Measurements from ENCODE around the gene OSBPL10. TPM values are rescaled to one million over a fixed set of nuclear protein-coding genes. Genes with fewer than 3 reads are reported as not detected.
A peak's percentile ranks its signal among the peaks of the same experiment; 100 is the strongest.

Gene OSBPL10
- total and polyA plus RNA-seq, 5 donors from 2014 or later, result 0.14 to 1.8 (median 0.21) TPM; not detected in 2

DNA sequence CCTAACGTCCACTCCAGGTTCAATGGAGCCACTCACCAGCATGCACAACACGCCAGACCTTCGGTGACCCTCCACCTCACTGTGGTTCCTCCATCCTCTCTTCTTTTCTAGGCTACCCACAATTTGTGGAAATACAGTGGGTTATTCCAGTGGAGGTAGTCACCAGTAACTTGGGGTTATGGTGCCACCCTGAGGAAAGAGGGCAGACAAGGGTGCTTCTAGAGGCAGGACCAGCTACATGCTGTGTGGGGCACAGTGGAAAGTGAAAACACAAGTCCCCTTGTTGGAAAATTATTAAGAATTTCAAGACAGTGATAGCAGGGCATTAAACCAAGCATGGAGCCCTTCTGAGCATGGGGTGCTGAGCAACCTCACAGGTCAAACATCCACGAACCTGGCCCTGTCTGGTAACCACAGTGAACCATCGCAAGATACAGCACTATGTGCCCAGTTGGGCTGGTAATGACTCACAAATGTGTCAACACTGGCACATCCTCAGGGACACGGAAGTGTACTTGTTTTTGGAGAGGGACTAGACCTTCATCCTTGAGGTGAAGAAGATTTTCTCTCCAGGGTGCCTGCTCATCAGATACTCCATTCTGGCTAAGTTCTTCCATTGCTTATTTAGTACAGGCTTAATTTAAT, 281.6 kb downstream of the OSBPL10 start:
- no peaks in the 10 kb centered on the region for H3K36me3 Mint-ChIP-seq
- no peaks in the 10 kb centered on the region for H3K4me1 Mint-ChIP-seq
- Histone ChIP-seq H3K4me1 (ENCODE audit: control insufficient read depth, insufficient read depth, low read length, poor library complexity, severe bottlenecking) (no peaks in the 10 kb centered on the region), H3K27me3 (ENCODE audit: control insufficient read depth, insufficient read depth, low read length) (peaks cover 2% of the 10 kb centered on the region), H3K27ac (ENCODE audit: insufficient read depth, low read length, poor library complexity, severe bottlenecking) (no peak overlapping the region), H3K36me3 (ENCODE audit: control insufficient read depth, insufficient read depth, low read length) (no peaks in the 10 kb centered on the region), H3K9me3 (ENCODE audit: control insufficient read depth in 2 of 2, low read length in 2 of 2) (no peaks in the 10 kb centered on the region), H3K4me3 (ENCODE audit: low read depth, low read length) (no peak overlapping the region)
- no peak overlapping the region for H3K4me3 Mint-ChIP-seq
- no peak for ATAC-seq (ENCODE audit: low read depth in 2 of 2)
- DNase-seq, result peak in 1 of 3 donors; percentile 13
- H3K27me3 Mint-ChIP-seq, result peaks cover 15% of the 10 kb centered on the region
- H3K27ac Mint-ChIP-seq, result no peak overlapping the region
- no peaks in the 10 kb centered on the region for H3K9me3 Mint-ChIP-seq

DNA sequence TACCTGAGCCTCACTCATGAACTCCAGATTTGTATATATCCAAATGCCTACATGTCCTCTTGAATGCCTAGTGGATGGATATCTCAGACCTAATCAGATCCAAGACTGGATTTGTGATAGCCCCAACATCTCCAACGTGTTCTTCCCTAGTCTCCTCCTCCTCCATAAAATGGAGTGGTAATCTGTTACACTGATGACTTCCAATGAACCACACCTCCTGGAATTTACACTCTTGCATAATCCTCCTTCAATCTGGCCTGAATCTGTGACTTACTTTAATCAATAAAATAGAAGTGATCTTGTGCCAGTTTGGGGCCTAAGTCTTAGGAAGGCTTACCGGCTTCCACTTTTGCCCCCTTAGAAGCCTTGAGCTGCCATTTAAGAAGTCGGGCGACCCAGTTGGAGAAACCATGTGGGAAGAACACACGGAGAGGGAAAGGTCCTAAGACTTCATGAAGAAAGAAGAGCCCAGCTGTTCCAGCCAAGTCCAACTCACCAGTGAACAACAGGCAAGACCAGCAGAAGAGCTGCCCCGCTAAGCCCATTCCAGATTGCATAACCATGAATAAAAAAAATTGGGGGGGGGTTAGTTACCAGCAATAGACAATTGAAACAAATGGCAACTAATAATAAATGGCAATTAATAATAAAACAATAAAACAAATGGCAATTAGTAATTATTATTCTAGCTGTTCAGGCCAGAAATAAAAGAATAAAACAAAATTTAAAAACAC, 284.1 kb downstream of the OSBPL10 start:
- H3K9me3 Mint-ChIP-seq, result no peaks in the 10 kb centered on the region
- no peaks in the 10 kb centered on the region for H3K36me3 ChIP-seq (ENCODE audit: control insufficient read depth, insufficient read depth, low read length)
- H3K27me3 Mint-ChIP-seq, result peaks cover 9% of the 10 kb centered on the region
- no peak overlapping the region for H3K4me3 ChIP-seq (ENCODE audit: low read depth, low read length)
- H3K27ac ChIP-seq (ENCODE audit: insufficient read depth, low read length, poor library complexity, severe bottlenecking), result no peak overlapping the region
- no peak for DNase-seq
- no peaks in the 10 kb centered on the region for H3K4me1 ChIP-seq (ENCODE audit: control insufficient read depth, insufficient read depth, low read length, poor library complexity, severe bottlenecking)
- no peak for ATAC-seq (ENCODE audit: low read depth in 2 of 2)
- H3K27ac Mint-ChIP-seq, result no peak overlapping the region
- no peaks in the 10 kb centered on the region for H3K9me3 ChIP-seq (ENCODE audit: control insufficient read depth in 2 of 2, low read length in 2 of 2)
- no peak overlapping the region for H3K4me3 Mint-ChIP-seq
- no peaks in the 10 kb centered on the region for H3K27me3 ChIP-seq (ENCODE audit: control insufficient read depth, insufficient read depth, low read length)
- H3K4me1 Mint-ChIP-seq, result no peaks in the 10 kb centered on the region
- no peaks in the 10 kb centered on the region for H3K36me3 Mint-ChIP-seq

DNA sequence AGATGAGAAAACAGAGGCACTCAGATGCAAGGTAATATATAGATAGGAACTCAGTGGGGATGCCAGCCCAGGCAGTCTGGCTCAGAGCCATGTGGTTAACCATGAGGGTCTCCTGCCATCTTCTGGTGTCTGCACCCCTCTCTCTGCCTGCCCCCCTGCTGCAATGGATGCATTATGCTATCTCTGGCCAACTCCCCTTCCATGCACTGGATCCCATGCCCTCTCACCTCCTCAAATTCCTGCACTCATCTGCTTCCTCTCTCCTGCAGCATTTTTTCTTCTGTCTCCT, 285.1 kb downstream of the OSBPL10 start:
- DNase-seq (no peak), ATAC-seq (ENCODE audit: low read depth in 2 of 2) (no peak)
- Histone ChIP-seq H3K27me3 (ENCODE audit: control insufficient read depth, insufficient read depth, low read length) (no peaks in the 10 kb centered on the region), H3K4me3 (ENCODE audit: low read depth, low read length) (no peak overlapping the region), H3K4me1 (ENCODE audit: control insufficient read depth, insufficient read depth, low read length, poor library complexity, severe bottlenecking) (no peaks in the 10 kb centered on the region), H3K27ac (ENCODE audit: insufficient read depth, low read length, poor library complexity, severe bottlenecking) (no peak overlapping the region), H3K9me3 (ENCODE audit: control insufficient read depth in 2 of 2, low read length in 2 of 2) (no peaks in the 10 kb centered on the region), H3K36me3 (ENCODE audit: control insufficient read depth, insufficient read depth, low read length) (no peaks in the 10 kb centered on the region)
- H3K36me3 Mint-ChIP-seq, result no peaks in the 10 kb centered on the region
- no peak overlapping the region for H3K27ac Mint-ChIP-seq
- no peak overlapping the region for H3K4me3 Mint-ChIP-seq
- no peaks in the 10 kb centered on the region for H3K9me3 Mint-ChIP-seq
- H3K4me1 Mint-ChIP-seq, result no peaks in the 10 kb centered on the region
- peaks cover 4% of the 10 kb centered on the region for H3K27me3 Mint-ChIP-seq

DNA sequence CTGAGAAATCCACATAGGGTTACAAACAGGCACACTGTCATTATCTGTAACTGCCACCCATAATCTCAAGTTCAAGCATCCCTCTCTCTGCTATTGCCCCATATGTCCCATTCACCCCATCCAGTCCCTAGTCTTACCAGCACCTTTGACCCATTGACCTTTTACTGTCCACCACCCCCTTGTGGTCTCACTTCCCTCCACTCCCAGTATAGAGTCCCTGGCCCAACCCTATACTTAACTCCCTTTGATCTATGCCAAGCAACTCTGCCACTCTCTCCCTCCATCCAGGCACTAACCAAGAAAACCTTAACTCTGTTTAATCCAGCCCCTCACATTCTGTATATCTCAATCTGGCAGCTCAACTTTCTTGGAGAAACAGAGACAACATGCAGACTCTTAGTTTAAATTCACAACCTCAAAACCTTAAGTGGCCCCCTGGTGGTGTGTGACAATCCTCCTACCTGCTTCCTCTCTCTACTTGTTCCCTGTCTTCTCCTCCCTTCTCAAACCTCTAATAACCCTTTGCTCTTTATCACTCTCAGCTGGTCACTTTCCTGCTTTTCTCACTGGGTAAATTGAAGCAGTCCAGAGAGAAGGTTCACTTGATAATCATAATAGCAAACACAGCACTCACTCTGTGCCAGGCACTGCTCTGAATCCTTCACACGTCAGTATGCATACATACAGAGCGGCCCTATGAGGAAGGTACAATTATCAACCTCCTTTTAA, 285.6 kb downstream of the OSBPL10 start:
- Mint-ChIP-seq H3K9me3 (no peaks in the 10 kb centered on the region), H3K4me3 (no peak overlapping the region), H3K27me3 (no peaks in the 10 kb centered on the region), H3K27ac (no peak overlapping the region), H3K36me3 (no peaks in the 10 kb centered on the region), H3K4me1 (no peaks in the 10 kb centered on the region)
- H3K27me3 ChIP-seq (ENCODE audit: control insufficient read depth, insufficient read depth, low read length), result no peaks in the 10 kb centered on the region
- no peaks in the 10 kb centered on the region for H3K4me1 ChIP-seq (ENCODE audit: control insufficient read depth, insufficient read depth, low read length, poor library complexity, severe bottlenecking)
- H3K36me3 ChIP-seq (ENCODE audit: control insufficient read depth, insufficient read depth, low read length), result no peaks in the 10 kb centered on the region
- H3K4me3 ChIP-seq (ENCODE audit: low read depth, low read length), result no peak overlapping the region
- ATAC-seq (ENCODE audit: low read depth in 2 of 2), result peak in 1 of 2 donors; percentile 34
- peak in 2 of 3 donors; percentile 12 to 59 for DNase-seq
- no peak overlapping the region for H3K27ac ChIP-seq (ENCODE audit: insufficient read depth, low read length, poor library complexity, severe bottlenecking)
- no peaks in the 10 kb centered on the region for H3K9me3 ChIP-seq (ENCODE audit: control insufficient read depth in 2 of 2, low read length in 2 of 2)

DNA sequence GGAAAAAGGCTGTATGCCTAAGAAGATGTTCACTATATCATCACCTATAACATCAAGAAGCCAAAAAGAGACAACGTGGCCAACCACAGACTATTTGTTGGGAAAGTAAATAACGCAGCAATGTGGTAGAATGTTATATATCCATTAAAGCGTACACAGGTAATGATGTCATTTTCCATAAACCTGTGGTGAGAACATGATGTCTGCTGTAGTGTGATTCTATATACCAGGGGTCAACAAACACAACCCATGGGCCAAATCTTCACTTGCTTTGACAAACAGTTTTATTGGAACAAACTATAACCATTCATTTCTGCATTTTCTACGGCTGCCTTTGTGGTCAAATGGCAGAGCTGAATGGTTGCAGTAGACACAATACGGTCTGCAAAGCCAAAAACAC, 287.7 kb downstream of the OSBPL10 start:
- no peaks in the 10 kb centered on the region for H3K27me3 ChIP-seq (ENCODE audit: control insufficient read depth, insufficient read depth, low read length)
- H3K36me3 ChIP-seq (ENCODE audit: control insufficient read depth, insufficient read depth, low read length), result no peaks in the 10 kb centered on the region
- no peaks in the 10 kb centered on the region for H3K9me3 ChIP-seq (ENCODE audit: control insufficient read depth in 2 of 2, low read length in 2 of 2)
- Mint-ChIP-seq H3K36me3 (no peaks in the 10 kb centered on the region), H3K27me3 (peaks cover 6% of the 10 kb centered on the region), H3K4me1 (no peaks in the 10 kb centered on the region), H3K9me3 (peaks cover 0 to 8% (median 0%) of the 10 kb centered on the region in 7 donors), H3K4me3 (no peak overlapping the region), H3K27ac (no peak overlapping the region)
- no peak overlapping the region for H3K27ac ChIP-seq (ENCODE audit: insufficient read depth, low read length, poor library complexity, severe bottlenecking)
- H3K4me3 ChIP-seq (ENCODE audit: low read depth, low read length), result no peak overlapping the region
- no peaks in the 10 kb centered on the region for H3K4me1 ChIP-seq (ENCODE audit: control insufficient read depth, insufficient read depth, low read length, poor library complexity, severe bottlenecking)
- ATAC-seq (ENCODE audit: low read depth in 2 of 2) (no peak), DNase-seq (no peak)

DNA sequence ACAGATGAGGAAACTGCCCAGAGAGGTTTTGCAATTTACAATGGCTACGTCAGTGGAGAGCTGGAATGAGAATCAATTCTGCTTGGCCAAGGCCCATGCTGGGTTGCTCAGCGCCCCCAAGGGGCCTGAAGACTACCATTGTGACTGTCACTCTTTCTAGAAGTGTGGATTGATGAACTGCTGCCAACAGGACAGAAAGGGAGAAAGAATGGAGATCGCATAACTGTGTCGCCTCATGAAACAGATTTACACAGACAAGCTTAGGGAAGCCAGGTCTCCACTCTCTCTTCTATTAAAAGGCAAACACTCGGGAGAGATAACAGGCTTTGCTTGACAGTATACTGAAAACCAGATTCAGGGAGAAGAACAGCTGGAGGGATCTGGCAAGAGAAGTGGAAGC, 288.3 kb downstream of the OSBPL10 start:
- DNase-seq (no peak), ATAC-seq (ENCODE audit: low read depth in 2 of 2) (no peak)
- Histone ChIP-seq H3K27me3 (ENCODE audit: control insufficient read depth, insufficient read depth, low read length) (no peaks in the 10 kb centered on the region), H3K27ac (ENCODE audit: insufficient read depth, low read length, poor library complexity, severe bottlenecking) (no peak overlapping the region), H3K36me3 (ENCODE audit: control insufficient read depth, insufficient read depth, low read length) (no peaks in the 10 kb centered on the region), H3K9me3 (ENCODE audit: control insufficient read depth in 2 of 2, low read length in 2 of 2) (no peaks in the 10 kb centered on the region), H3K4me1 (ENCODE audit: control insufficient read depth, insufficient read depth, low read length, poor library complexity, severe bottlenecking) (no peaks in the 10 kb centered on the region), H3K4me3 (ENCODE audit: low read depth, low read length) (no peak overlapping the region)
- Mint-ChIP-seq H3K4me3 (no peak overlapping the region), H3K9me3 (peaks cover 0 to 8% (median 0%) of the 10 kb centered on the region in 7 donors), H3K36me3 (no peaks in the 10 kb centered on the region), H3K27me3 (peaks cover 6% of the 10 kb centered on the region), H3K27ac (no peak overlapping the region), H3K4me1 (no peaks in the 10 kb centered on the region)

DNA sequence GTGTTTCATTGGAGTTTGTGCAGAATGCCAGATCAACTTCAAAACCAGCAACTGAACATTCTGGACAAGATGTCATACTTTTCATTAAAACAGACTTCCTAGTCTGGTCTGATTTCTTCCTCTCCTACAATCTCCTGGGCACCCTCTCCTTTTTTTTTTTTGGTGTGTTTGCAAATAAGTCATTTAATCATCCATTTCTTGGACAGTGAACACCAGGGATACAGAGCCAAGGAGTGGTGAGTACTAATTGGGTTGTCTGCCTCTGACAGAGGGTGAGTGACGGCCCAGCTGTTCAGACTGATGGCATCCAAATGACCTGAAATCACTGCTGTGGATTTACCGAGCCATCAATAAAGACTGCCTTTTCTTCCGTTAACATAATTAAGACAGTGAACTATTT, 290.3 kb downstream of the OSBPL10 start:
- Histone ChIP-seq H3K9me3 (ENCODE audit: control insufficient read depth in 2 of 2, low read length in 2 of 2) (no peaks in the 10 kb centered on the region), H3K36me3 (ENCODE audit: control insufficient read depth, insufficient read depth, low read length) (no peaks in the 10 kb centered on the region), H3K27me3 (ENCODE audit: control insufficient read depth, insufficient read depth, low read length) (no peaks in the 10 kb centered on the region), H3K27ac (ENCODE audit: insufficient read depth, low read length, poor library complexity, severe bottlenecking) (no peak overlapping the region), H3K4me1 (ENCODE audit: control insufficient read depth, insufficient read depth, low read length, poor library complexity, severe bottlenecking) (no peaks in the 10 kb centered on the region), H3K4me3 (ENCODE audit: low read depth, low read length) (no peak overlapping the region)
- H3K27ac Mint-ChIP-seq, result no peak overlapping the region
- no peak for ATAC-seq (ENCODE audit: low read depth in 2 of 2)
- no peak overlapping the region for H3K4me3 Mint-ChIP-seq
- H3K27me3 Mint-ChIP-seq, result peaks cover 6% of the 10 kb centered on the region
- no peaks in the 10 kb centered on the region for H3K36me3 Mint-ChIP-seq
- peaks cover 0 to 8% (median 0%) of the 10 kb centered on the region in 7 donors for H3K9me3 Mint-ChIP-seq
- DNase-seq, result no peak
- H3K4me1 Mint-ChIP-seq, result no peaks in the 10 kb centered on the region

Measured in CD4-positive, CD25-positive, alpha-beta regulatory T cell (primary cell).